ENCODE measurements around the gene KCNE4.
"Not testable (repeated sequence)": the region's sequence is repeated elsewhere in the genome, so short reads cannot be mapped to it uniquely, and the experiment has no call there.

The KCNE4 gene

DNA sequence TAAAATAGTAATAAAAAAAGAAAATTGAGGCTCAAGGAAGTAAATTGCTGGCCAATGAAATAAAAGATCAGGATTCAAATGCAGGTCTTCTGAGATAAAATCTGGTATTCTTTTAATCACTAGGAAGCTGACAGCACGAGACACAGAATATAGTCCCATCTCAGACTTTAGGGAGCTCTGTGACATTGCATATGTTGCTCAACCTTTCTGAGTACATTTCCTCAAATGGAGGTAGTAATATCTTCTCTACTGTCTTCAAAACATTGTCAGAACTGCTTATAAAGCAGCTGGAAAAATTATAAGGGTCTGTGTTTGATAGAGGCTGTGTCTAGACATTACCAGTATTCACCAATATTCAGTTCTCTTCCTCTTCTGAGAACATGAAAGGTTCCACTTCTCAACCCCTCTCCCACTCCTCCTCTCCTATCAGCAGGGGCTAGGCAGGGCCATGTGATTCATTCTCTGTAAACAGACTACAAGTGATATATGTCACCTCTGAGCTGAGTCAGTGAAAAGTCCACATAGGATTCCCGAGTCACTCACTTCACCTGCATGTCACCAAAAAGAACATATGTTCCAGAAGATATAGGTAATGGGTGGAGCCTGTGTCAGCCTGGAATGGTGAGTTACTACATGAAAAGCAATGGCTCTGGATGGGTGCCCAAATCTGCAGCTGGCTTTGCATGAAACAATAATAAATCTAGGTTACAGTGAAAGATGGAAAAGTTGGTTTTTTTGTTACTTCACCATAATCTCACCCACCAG lies 7.1 kb downstream of the KCNE4 start:
- DNase-seq (ENCODE audit: low spot score): no peak

DNA sequence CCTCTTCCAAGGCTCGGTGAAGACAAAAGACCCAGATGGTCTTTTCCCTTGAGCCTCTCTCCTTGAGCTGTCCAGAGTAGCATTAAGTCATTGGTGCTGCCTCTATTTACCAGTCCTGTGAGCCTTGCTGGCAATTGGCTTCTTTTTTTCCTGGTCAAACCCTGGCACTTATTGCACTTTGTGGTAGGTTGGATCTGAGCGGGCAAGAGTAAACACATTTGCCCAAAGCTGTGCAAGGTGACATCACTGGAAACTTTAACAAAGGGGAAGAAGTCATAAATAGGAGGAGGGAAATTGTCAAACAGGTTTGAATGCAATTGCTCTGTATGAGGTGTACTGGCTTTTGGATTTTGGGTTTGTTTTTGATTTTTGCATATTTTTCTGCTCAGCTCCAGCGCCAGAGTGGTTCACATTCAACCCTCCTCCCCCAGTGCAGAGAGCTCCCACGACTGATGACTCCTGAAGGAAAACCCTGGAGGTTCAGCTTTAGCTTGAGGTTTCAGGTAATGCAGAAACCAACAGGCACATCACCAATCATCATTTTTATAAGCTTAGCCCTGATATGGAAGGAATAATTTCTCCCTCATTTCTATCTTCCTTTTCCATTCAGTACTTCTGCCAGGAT lies 8.3 kb downstream of the KCNE4 start:
- DNase-seq (ENCODE audit: low spot score): no peak

DNA sequence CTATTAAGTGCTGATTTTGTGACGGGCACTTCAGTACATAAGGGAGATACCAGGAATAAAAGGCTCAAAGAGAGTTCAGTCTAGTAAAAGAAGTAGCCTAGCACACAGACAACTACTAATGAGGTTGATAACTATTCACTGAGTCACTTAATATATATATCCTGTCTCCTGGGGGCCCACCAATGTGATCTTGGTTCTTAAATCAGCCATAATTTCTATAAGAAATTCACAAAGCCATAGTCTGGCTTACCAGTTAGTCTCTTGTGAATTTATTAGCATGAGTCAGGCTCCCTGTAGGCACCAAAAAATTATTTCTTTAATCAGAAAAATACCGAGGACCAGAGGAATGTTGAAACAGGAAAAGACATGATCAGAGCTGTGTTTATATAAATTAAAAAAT lies 10.4 kb downstream of the KCNE4 start:
- no peak for DNase-seq (ENCODE audit: low spot score)

DNA sequence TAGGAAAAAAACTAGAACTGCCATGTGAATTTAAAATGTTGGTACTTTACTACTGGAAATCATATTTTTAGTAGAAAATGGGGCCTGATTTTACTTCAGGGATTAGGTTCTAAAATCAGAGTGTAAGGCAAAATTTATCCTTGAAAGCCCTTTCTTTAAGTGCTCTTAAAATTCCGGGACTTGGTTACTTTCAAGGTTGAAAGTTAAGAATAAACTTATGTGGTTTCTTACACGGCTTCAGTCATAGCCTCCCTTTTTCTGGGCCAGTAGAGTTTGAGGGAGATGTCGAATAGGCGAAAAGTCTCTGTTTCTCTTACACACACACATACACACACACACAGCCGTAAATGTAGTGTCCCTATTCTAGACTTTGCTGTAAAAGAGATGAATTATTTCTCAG lies 13.1 kb downstream of the KCNE4 start:
- no peak for DNase-seq (ENCODE audit: low spot score)

- DNase-seq (ENCODE audit: low spot score): no peak
These were observed 14.7 kb downstream of the KCNE4 start for GRCh38 chr2:223066721-223067120.

DNA sequence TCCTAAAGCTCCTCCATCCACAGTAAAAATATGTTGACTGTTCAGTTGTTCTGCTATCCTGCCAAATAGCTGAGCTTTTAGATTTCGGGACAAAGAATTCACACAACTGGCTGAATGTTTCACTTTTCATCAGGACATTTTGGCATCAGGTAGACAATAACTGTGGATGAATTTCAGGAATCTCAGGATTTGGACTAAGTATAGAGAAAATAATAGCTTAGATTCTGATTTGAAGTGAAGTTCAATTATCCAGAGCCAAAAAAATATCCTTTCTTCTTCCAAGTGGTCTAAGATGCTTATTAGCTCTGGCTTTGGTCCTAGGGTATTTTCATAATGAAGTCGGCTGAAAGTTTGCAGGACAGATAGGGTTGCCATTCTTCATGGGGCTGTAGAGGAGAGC lies 16.1 kb downstream of the KCNE4 start:
- no peak for DNase-seq (ENCODE audit: low spot score)

DNA sequence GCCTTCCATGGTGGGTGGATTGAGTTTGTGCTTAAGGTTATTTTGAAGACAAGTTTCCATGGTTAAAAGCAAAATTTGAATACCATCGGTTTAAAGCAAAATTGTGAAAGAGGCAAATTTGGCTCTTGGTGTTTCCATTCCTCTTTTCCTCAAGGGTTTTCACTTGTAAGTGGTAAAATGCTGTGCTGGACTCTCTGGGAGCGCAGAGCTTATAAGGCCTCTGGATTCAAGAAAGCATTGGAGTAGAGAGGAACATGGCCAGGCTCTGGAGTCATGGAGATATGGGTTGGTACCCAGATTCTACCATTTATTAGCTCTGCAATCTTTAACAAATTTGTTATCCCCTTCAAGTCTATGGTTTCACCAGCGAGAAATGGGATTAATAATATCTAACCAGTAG lies 17.5 kb downstream of the KCNE4 start:
- DNase-seq (ENCODE audit: low spot score): no peak

- no peak for DNase-seq (ENCODE audit: low spot score)
These were observed 18.0 kb downstream of the KCNE4 start for GRCh38 chr2:223069988-223070387.

- no peak for DNase-seq (ENCODE audit: low spot score)
These were observed 19.1 kb downstream of the KCNE4 start for GRCh38 chr2:223071139-223071538.

DNA sequence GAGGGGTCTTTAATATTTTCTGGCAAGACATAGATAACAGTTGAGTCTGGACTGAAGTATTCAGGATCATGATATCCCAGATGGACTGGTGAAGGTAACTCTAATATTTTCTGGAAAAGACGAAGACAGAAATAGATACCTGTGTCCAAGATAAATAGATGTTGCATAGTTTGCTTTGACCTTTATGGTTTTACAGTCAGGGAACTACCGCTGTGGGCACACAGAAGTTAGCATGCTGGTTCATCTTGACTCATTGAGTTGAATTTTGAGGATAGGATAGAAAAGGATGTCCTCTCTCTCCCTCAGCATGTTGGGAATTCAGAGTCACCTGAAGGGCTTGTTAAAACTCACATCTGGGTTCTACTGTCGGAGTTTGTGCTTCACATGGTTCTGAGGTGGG lies 20.8 kb downstream of the KCNE4 start:
- DNase-seq (ENCODE audit: low spot score): no peak

DNA sequence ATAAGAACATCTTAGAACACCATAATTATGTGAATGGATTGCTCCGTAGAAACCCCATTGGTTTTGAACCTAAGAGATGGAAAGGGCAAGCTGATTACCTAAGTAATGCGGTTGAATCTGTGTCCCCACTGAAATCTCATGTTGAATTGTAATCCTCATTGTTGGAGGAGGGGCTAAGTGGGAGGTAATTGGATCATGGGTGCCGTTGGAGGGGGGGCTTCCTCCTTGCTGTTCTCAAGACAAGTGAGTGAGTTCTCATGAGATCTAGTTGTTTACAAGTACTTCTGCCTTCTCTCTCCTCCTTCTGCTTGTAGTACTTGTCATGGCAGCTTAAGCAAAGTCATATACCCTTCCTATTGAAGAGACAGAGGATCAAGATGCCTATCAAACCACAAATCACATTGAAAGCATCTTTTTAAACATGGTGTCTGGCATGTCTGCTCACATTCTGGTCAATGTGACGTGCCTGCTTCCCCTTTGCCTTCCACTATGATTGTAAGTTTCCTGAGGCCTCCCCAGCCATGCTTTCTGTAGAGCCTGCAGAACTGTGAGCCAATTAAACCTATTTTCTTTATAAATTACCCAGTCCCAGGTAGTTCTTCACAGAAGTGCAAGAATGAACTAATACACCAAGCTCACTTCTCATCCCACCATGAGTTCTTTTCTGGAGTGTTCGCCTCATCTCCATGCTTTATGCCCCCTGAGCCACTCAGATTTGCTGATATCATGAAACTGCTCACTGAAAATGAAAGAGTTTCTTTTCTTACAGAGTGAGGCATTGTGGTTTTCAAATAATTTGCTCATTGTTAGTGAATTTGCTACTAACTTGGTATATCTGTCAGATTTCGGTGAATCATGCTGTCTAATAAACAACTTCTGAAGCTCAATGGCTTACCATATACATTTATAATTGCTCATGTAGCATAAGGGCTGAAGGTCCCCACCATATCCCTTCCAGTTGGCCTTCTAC lies 23.6 kb downstream of the KCNE4 start:
- no peak for DNase-seq (ENCODE audit: low spot score)

- no peak for DNase-seq (ENCODE audit: low spot score)
These were observed 24.6 kb downstream of the KCNE4 start for GRCh38 chr2:223076573-223076972.

GRCh38 chr2:223078482-223078881 lies 26.5 kb downstream of the KCNE4 start:
- DNase-seq (ENCODE audit: low spot score): no peak

- DNase-seq (ENCODE audit: low spot score): no peak
These were observed 27.4 kb downstream of the KCNE4 start for GRCh38 chr2:223079378-223079777.

- DNase-seq (ENCODE audit: low spot score): no peak
These were observed 27.9 kb downstream of the KCNE4 start for GRCh38 chr2:223079925-223080324.

- not testable (repeated sequence) for DNase-seq (ENCODE audit: low spot score)
These were observed 28.9 kb downstream of the KCNE4 start for GRCh38 chr2:223080790-223081360.

DNA sequence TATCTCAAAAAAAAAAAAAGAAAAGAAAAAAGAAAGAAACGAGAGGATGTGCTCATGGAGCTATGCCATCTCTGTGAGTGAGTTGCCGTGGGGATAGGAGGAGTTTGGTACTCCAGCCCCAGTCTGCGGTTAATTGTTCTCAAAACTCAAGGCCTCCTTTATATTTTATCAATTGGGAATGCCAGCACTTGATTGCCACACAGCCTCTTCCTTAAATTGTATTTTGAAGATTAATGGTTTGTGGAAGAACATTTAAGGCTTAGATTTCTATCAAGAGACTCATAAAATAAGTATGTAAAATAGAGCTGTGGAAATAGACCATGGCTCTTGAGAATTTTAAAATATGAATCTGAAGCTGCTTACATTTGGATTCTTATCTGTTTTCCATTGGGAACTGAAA lies 29.8 kb downstream of the KCNE4 start:
- no peak for DNase-seq (ENCODE audit: low spot score)

- no peak for DNase-seq (ENCODE audit: low spot score)
These were observed 30.7 kb downstream of the KCNE4 start for GRCh38 chr2:223082706-223083105.

GRCh38 chr2:223083402-223084070 lies 31.5 kb downstream of the KCNE4 start:
- DNase-seq (ENCODE audit: low spot score): no peak

DNA sequence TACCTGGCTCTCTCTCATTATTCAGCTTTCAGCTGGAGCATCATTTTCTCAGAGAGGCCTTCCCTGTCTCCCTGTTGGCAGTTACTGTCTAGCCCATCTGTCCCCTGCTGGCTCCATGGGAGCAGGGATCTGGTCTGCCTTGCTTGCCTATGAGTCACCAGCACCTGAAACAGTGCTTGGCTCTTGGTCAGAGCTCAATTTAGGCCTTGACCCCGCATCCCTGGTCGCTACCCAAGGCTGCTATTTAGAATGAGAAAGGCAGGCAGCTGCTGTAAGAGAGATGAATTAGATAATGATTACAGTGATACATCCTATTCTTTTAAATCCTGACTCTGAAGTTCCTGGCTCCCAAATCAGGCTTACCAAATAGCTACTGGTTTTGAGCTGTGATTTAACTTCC lies 32.9 kb downstream of the KCNE4 start:
- DNase-seq (ENCODE audit: low spot score): no peak

- no peak for DNase-seq (ENCODE audit: low spot score)
These were observed 34.5 kb downstream of the KCNE4 start for GRCh38 chr2:223086370-223086981.
